ENCODE data around the gene TLE2. TPM values are rescaled to one million over a fixed set of nuclear protein-coding genes. Genes with fewer than 3 reads are reported as not detected.

The TLE2 gene
- total RNA-seq, 4 donors from 2014 or later = 31.4 to 70.0 (median 47.5) TPM

- peak; percentile 82 for DNase-seq
- Histone ChIP-seq H3K27ac (peak overlapping the region; percentile 82 to 90 (median 85)), H3K9me3 (no peaks in the 10 kb centered on the region), H3K27me3 (no peaks in the 10 kb centered on the region), H3K4me1 (peaks cover 4 to 23% (median 20%) of the 10 kb centered on the region in 4 donors), H3K36me3 (no peaks in the 10 kb centered on the region), H3K4me3 (peak overlapping the region in 3 of 4 donors; percentile 8 to 38 (median 24))
- in situ Hi-C loops (cut with MboI; ENCODE audit: low pct_ligation_motif_present in 1 of 4, low pct_unique_long_range_greater_than_20kb in 1 of 4, low sequenced_read_pairs in 3 of 4) = loop anchor here in 3 of 4 donors (10.0 to 25.0 kb wide), 4 partner anchors 112 to 212 kb away; partner anchors contain the start of genes GNA11 (in 1 of the 3) and TLE5 (in 1 of the 3)
- WGBS, 2 donors (ENCODE audit: low coverage in 1 of 2) = 24 to 28% methylated on average over 3 to 9 of the region's 9 CpGs
- intact Hi-C loops (cut with DNase I; ENCODE audit: low total_unique reads) = no loop called here
- TF ChIP-seq CTCF (IDR thresholded peaks at IDR 0.05) (peak in 3 of 5 experiments; percentile 21 to 52 (median 41)), EP300 (IDR thresholded peaks at IDR 0.05; ENCODE audit: low read depth) (no peak), POLR2A (IDR thresholded peaks at IDR 0.05) (peak; percentile 53), POLR2AphosphoS5 (IDR thresholded peaks at IDR 0.05) (peak; percentile 52 to 79 (median 62))
Measured at GRCh38 chr19:2952953-2953481, 76.1 kb downstream of the TLE2 start.

GRCh38 chr19:2950286-2951124 lies 78.6 kb downstream of the TLE2 start:
- intact Hi-C loops (cut with DNase I; ENCODE audit: low total_unique reads) = no loop called here
- in situ Hi-C loops (cut with MboI; ENCODE audit: low pct_ligation_motif_present in 1 of 4, low pct_unique_long_range_greater_than_20kb in 1 of 4, low sequenced_read_pairs in 3 of 4) = loop anchor here in 3 of 4 donors (10.0 to 25.0 kb wide), 4 partner anchors 114 to 214 kb away; partner anchors contain the start of genes GNA11 (in 1 of the 3) and TLE5 (in 1 of the 3)
- peak; percentile 96 for TF ChIP-seq POLR2A (IDR thresholded peaks at IDR 0.05)
- peak; percentile 87 to 98 (median 96) for TF ChIP-seq POLR2AphosphoS5 (IDR thresholded peaks at IDR 0.05)
- no peak for TF ChIP-seq EP300 (IDR thresholded peaks at IDR 0.05; ENCODE audit: low read depth)
- TF ChIP-seq CTCF (IDR thresholded peaks at IDR 0.05) = no peak
- Histone ChIP-seq H3K36me3 (no peaks in the 10 kb centered on the region), H3K4me1 (peaks cover 4 to 26% (median 22%) of the 10 kb centered on the region in 4 donors), H3K9me3 (no peaks in the 10 kb centered on the region), H3K4me3 (peak overlapping the region; percentile 57 to 66 (median 62)), H3K27me3 (no peaks in the 10 kb centered on the region), H3K27ac (peak overlapping the region; percentile 89 to 97 (median 96))
- DNase-seq = peak; percentile 100
- WGBS, 2 donors (ENCODE audit: low coverage in 1 of 2) = 0 to 1% methylated on average over 8 to 53 of the region's 53 CpGs

GRCh38 chr19:2949939-2950285 lies 79.2 kb downstream of the TLE2 start:
- intact Hi-C loops (cut with DNase I; ENCODE audit: low total_unique reads) = no loop called here
- Histone ChIP-seq H3K4me3 (peak overlapping the region; percentile 57 to 66 (median 62)), H3K36me3 (no peaks in the 10 kb centered on the region), H3K27ac (peak overlapping the region; percentile 89 to 97 (median 96)), H3K27me3 (no peaks in the 10 kb centered on the region), H3K9me3 (no peaks in the 10 kb centered on the region), H3K4me1 (peaks cover 4 to 29% (median 23%) of the 10 kb centered on the region in 4 donors)
- no peak for DNase-seq
- TF ChIP-seq POLR2AphosphoS5 (IDR thresholded peaks at IDR 0.05) (no peak), CTCF (IDR thresholded peaks at IDR 0.05) (no peak), POLR2A (IDR thresholded peaks at IDR 0.05) (no peak), EP300 (IDR thresholded peaks at IDR 0.05; ENCODE audit: low read depth) (no peak)
- in situ Hi-C loops (cut with MboI; ENCODE audit: low pct_ligation_motif_present in 1 of 4, low pct_unique_long_range_greater_than_20kb in 1 of 4, low sequenced_read_pairs in 3 of 4) = loop anchor here in 3 of 4 donors (10.0 to 25.0 kb wide), 4 partner anchors 115 to 215 kb away; partner anchors contain the start of genes GNA11 (in 1 of the 3) and TLE5 (in 1 of the 3)
- WGBS, 2 donors (ENCODE audit: low coverage in 1 of 2) = 0 to 2% methylated on average over 11 of the region's 11 CpGs

Other genes with a start within 250 kb of the TLE2 start
- gene SGTA, start 246.0 kb downstream of the TLE2 start, total RNA-seq = 10 to 100 TPM; 37.0 to 66.6 (median 47.5) TPM
- 100 to 1,000 TPM in 1 of 4 donors, 10 to 100 TPM in 3; 32.9 to 149 (median 42.0) TPM for gene THOP1, start 243.8 kb downstream of the TLE2 start, total RNA-seq
- gene ZNF554, start 209.4 kb downstream of the TLE2 start, total RNA-seq = 10 to 100 TPM in 1 of 4 donors, 1 to 10 TPM in 2, under 1 TPM in 1; 0.75 to 10.2 (median 4.9) TPM
- gene ZNF555, start 187.8 kb downstream of the TLE2 start, total RNA-seq = 1 to 10 TPM; 2.6 to 6.4 (median 3.9) TPM
- not detected for gene ZNF556, start 161.9 kb downstream of the TLE2 start, total RNA-seq
- gene ZNF57, start 128.4 kb downstream of the TLE2 start, total RNA-seq = 10 to 100 TPM in 3 of 4 donors, 1 to 10 TPM in 1; 1.2 to 22.1 (median 14.1) TPM
- 1 to 10 TPM in 3 of 4 donors, not detected in 1; 4.2 to 9.3 (median 5.1) TPM for gene ZNF77, start 84.3 kb downstream of the TLE2 start, total RNA-seq
- not detected for gene TLE6, start 51.7 kb downstream of the TLE2 start, total RNA-seq
- gene TLE5, start 33.2 kb upstream of the TLE2 start, total RNA-seq = 100 to 1,000 TPM; 307 to 561 (median 400) TPM
- 100 to 1,000 TPM; 160 to 467 (median 242) TPM for gene GNA11, start 65.1 kb upstream of the TLE2 start, total RNA-seq
- gene GNA15, start 106.8 kb upstream of the TLE2 start, total RNA-seq = 1 to 10 TPM in 2 of 4 donors, not detected in 2; 1.9 to 2.2 TPM
- 10 to 100 TPM in 1 of 4 donors, 1 to 10 TPM in 1, under 1 TPM in 1, not detected in 1; 0.68 to 14.6 (median 6.0) TPM for gene S1PR4, start 149.5 kb upstream of the TLE2 start, total RNA-seq
- gene NCLN, start 156.7 kb upstream of the TLE2 start, total RNA-seq = 100 to 1,000 TPM in 2 of 4 donors, 10 to 100 TPM in 2; 65.4 to 142 (median 102) TPM
- under 1 TPM in 2 of 4 donors, not detected in 2; 0.27 to 0.48 TPM for gene CELF5, start 195.4 kb upstream of the TLE2 start, total RNA-seq

Data from transverse colon (tissue), 4 donors.